Lower lobe of right lung (tissue), 2 donors: ENCODE data around the gene AHSG. TPM values are rescaled to one million over a fixed set of nuclear protein-coding genes. Genes with fewer than 3 reads are reported as not detected.

ENCODE experiments used
- ATAC-seq, 2 donors: fragments of 200-7000 bp; cut with Tn5 transposase; one replicate each; pipeline ENCODE4 v1.9.1; 2020 to 2022; ENCODE audit warnings: mild to moderate bottlenecking in 2 of 2, moderate library complexity in 2 of 2
- DNase-seq: peaks from one replicate; pipeline ENCODE4 v3.0.0-alpha.2; 2020
- H3K27ac ChIP-seq: fragments of 200-600 bp; one replicate; pipeline ENCODE4 v1.8.0; 2022
- H3K27me3 ChIP-seq: fragments of 200-600 bp; one replicate; pipeline ENCODE4 v1.8.0; 2022; ENCODE audit warnings: low read depth
- H3K36me3 ChIP-seq: fragments of 200-600 bp; one replicate; pipeline ENCODE4 v1.8.0; 2022; ENCODE audit warnings: mild to moderate bottlenecking
- H3K4me1 ChIP-seq: fragments of 200-600 bp; one replicate; pipeline ENCODE4 v1.8.0; 2022
- H3K4me3 ChIP-seq: fragments of 200-600 bp; one replicate; pipeline ENCODE4 v1.8.0; 2022; ENCODE audit warnings: mild to moderate bottlenecking
- H3K9me3 ChIP-seq: fragments of 200-600 bp; one replicate; pipeline ENCODE4 v1.8.0; 2022
- intact Hi-C: fragments of 100-400 bp; cut with DNase I; formaldehyde crosslinking; loops from one replicate; pipeline ENCODE4 v1.11.0; 2022
- total RNA-seq: library from RNA; stranded (reverse); fragmentation: NEBNext Ultra II Directional; extraction: Animal tissue kit (Norgen Biotek cat#: 25700); gene quantifications from one replicate; pipeline ENCODE4 v1.2.1, GENCODE V29; 2021
- TF ChIP-seq, protein P1 (sequence below): fragments of 200-600 bp; IDR thresholded peaks from one replicate; pipeline ENCODE4 v1.8.0; 2022; ENCODE audit warnings: antibody characterized with exemption, mild to moderate bottlenecking
- donor health status: DM: no; HTN: yes; CAD: no; lungs with severe emphysema.

AHSG gene
- total RNA-seq, 1 donor from 2014 or later = not detected

DNA sequence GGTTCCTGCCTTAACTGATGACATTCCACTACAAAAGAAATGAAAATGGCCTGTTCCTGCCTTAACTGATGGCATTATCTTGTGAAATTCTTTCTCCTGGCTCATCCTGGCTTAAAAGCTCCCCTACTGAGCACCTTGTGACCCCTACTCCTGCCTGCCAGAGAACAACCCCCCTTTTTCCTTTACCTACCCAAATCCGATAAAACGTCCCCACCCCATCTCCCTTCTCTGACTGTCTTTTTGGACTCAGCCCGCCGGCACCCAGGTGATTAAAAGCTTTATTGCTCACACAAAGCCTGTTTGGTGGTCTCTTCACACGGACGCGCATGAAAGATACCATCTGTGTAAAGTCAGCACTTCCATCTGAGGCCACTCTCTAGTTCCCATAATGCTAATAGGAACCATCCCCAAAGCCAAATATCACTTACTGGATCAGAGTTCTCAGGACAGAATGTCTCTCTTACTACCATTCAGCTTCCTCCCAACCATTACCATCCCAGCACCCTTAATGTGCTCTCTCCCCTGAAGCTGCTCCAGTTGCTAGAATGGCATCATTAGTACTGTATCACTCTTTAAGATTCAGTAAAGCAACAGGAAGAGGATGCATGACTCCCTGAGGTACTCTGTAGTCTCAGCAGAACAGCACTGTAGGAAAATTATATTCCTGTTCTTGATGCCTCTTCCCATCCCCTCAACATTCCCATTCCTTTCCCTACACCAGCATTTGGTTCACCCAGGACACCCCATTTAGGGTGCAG, 50.7 kb downstream of the AHSG start:
- Histone ChIP-seq H3K4me3 (no peak overlapping the region), H3K27ac (no peak overlapping the region), H3K36me3 (no peaks in the 10 kb centered on the region), H3K9me3 (no peaks in the 10 kb centered on the region), H3K27me3 (no peaks in the 10 kb centered on the region), H3K4me1 (no peaks in the 10 kb centered on the region)
- DNase-seq = no peak
- ATAC-seq = no peak
- intact Hi-C loops = no loop called here
- TF ChIP-seq, protein P1, sequence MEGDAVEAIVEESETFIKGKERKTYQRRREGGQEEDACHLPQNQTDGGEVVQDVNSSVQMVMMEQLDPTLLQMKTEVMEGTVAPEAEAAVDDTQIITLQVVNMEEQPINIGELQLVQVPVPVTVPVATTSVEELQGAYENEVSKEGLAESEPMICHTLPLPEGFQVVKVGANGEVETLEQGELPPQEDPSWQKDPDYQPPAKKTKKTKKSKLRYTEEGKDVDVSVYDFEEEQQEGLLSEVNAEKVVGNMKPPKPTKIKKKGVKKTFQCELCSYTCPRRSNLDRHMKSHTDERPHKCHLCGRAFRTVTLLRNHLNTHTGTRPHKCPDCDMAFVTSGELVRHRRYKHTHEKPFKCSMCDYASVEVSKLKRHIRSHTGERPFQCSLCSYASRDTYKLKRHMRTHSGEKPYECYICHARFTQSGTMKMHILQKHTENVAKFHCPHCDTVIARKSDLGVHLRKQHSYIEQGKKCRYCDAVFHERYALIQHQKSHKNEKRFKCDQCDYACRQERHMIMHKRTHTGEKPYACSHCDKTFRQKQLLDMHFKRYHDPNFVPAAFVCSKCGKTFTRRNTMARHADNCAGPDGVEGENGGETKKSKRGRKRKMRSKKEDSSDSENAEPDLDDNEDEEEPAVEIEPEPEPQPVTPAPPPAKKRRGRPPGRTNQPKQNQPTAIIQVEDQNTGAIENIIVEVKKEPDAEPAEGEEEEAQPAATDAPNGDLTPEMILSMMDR = no peak

DNA sequence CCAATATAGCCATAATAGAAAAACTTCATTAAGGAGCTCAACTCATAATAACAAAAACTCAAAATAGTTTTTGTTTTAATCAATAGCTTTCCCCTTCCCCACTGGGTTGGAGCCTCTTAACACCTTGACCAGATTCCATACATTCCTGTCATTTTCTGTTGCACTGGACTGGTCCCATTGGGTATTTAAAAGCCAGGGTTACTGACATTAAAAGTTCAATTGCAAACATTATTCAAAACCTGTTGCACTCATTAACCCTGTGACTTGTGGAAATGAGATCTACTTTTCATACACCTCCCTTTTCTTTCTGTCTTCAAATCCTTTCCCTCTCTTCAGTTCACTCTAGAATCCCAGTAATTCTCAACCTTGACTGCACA, 51.2 kb downstream of the AHSG start:
- H3K27ac ChIP-seq = no peak overlapping the region
- no peaks in the 10 kb centered on the region for H3K4me1 ChIP-seq
- no peaks in the 10 kb centered on the region for H3K27me3 ChIP-seq
- no peak overlapping the region for H3K4me3 ChIP-seq
- DNase-seq (no peak), ATAC-seq (no peak)
- no peaks in the 10 kb centered on the region for H3K36me3 ChIP-seq
- no peaks in the 10 kb centered on the region for H3K9me3 ChIP-seq
- TF ChIP-seq, protein P1 = no peak
- intact Hi-C loops = no loop called here

DNA sequence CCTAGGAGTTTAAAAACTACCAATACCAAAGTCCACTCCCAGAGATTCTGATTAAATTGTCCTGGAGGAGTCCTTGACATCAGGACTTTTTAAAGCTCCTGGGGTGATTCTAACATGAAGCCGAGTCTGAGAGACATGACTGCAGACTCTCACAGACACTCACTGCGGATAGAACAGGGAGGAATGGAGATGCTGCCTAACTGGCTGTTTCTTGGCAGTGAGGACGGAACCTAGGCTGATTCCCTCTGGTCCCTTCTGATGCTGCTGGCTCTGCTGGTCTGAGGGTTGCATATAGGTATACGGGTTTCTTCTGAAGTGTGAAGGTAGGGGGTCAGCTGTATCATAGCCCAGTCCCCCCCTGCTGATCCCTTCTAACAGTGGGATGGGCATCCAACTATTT, 51.6 kb downstream of the AHSG start:
- ATAC-seq (no peak), DNase-seq (no peak)
- no peaks in the 10 kb centered on the region for H3K9me3 ChIP-seq
- H3K4me1 ChIP-seq = no peaks in the 10 kb centered on the region
- TF ChIP-seq, protein P1 = no peak
- no peaks in the 10 kb centered on the region for H3K27me3 ChIP-seq
- intact Hi-C loops = no loop called here
- no peak overlapping the region for H3K27ac ChIP-seq
- no peaks in the 10 kb centered on the region for H3K36me3 ChIP-seq
- H3K4me3 ChIP-seq = no peak overlapping the region

DNA sequence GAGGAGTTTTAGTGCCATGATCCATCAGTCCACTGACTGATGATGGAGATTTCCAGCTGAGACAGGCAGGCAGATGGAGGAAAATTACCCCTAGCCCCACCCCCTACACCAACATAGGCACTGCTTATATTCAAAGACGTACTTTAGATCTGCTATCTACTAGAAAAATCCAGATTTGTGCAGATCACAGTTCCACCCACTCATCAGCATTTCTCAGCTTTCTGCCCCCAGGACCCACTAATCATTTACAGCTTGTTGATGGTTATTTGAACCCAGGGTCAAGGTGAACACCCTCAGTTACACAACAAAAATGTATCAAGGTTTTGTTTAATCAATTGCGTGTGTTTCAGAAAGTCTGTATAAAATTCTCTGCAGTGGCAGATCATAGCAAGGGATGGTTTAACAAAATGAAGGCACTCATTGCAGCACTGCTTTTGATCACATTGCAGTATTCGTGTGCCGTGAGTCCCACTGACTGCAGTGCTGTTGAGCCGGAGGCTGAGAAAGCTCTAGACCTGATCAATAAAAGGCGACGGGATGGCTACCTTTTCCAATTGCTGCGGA, 52.8 kb downstream of the AHSG start, which contains the start of gene HRG:
Gene HRG, plus strand, starts transcription at position 390 of the 564 bp plus-strand sequence. Its CDS starts 18 bp downstream, at position 408.
- no peak for DNase-seq
- intact Hi-C loops = no loop called here
- H3K36me3 ChIP-seq = no peaks in the 10 kb centered on the region
- TF ChIP-seq, protein P1 = no peak
- no peaks in the 10 kb centered on the region for H3K9me3 ChIP-seq
- no peaks in the 10 kb centered on the region for H3K27me3 ChIP-seq
- H3K27ac ChIP-seq = no peak within 1 kb of the TSS
- no peak for ATAC-seq
- no peaks in the 10 kb centered on the region for H3K4me1 ChIP-seq
- H3K4me3 ChIP-seq = no peak within 1 kb of the TSS

DNA sequence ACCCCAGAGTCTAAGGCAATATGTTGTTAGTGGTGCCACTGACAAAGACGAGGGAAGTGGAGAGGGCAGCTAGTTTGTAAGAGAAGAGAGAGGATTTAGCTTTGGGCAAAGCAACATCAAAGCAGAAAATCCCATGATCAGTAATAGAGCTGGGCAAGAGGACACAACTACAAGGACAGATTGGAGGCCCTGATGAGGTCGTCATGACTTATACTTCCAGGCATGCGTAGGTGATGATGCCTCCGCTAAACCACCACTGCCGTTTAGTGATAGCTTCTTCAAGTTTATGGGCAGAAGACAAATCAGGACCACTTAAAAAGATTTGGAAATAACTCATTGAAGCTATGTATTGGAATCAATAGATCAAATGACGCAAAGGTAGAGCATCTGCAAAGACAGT, 55.6 kb downstream of the AHSG start:
- intact Hi-C loops = no loop called here
- Histone ChIP-seq H3K27me3 (no peaks in the 10 kb centered on the region), H3K27ac (no peak overlapping the region), H3K36me3 (no peaks in the 10 kb centered on the region), H3K9me3 (no peaks in the 10 kb centered on the region), H3K4me1 (no peaks in the 10 kb centered on the region), H3K4me3 (no peak overlapping the region)
- no peak for ATAC-seq
- TF ChIP-seq, protein P1 = no peak
- DNase-seq = no peak
